ENCODE measurements around the gene SUPT6H. TPM values are rescaled to one million over a fixed set of nuclear protein-coding genes. Genes with fewer than 3 reads are reported as not detected.
"Not testable (repeated sequence)": the region's sequence is repeated elsewhere in the genome, so short reads cannot be mapped to it uniquely, and the experiment has no call there.

SUPT6H gene
- total RNA-seq, 2 donors from 2014 or later: 26.5 to 37.2 TPM

- H3K27me3 ChIP-seq; H3K9me3 ChIP-seq; H3K27ac ChIP-seq; DNase-seq; ATAC-seq; H3K4me3 ChIP-seq; intact Hi-C loops (cut with DNase I); H3K36me3 ChIP-seq (replicated peaks in 1 of 2; ENCODE audit: insufficient read depth in 1 of 2, low read depth in 2 of 2): not testable (repeated sequence)
- peaks cover 28% of the 10 kb centered on the region for H3K4me1 ChIP-seq
- WGBS, 2 donors: 93 to 97% methylated on average over 7 to 23 of the region's 23 CpGs
Observed at GRCh38 chr17:28659497-28659881, 2.5 kb upstream of the SUPT6H start.

DNA sequence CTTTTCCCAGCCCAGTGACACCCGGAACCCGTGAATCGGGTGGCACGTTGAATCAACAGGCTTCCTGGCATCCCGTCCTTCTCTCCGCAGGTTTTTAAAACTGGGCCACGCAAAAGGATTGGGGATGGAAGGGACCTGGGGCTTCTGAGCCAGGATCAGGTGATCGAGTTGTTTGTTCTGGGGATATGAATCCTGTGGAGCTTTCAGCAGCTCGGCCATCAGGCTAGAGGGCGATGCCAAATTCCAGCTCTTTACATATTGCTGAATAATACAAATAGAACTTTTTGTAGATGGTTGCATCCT lies 473 bp downstream of the SUPT6H start:
- no peak for ATAC-seq
- Histone ChIP-seq H3K4me3 (peak overlapping the region; percentile 37 to 45), H3K9me3 (no peaks in the 10 kb centered on the region), H3K4me1 (peaks cover 33% of the 10 kb centered on the region), H3K36me3 (replicated peaks in 1 of 2; ENCODE audit: insufficient read depth in 1 of 2, low read depth in 2 of 2) (peaks cover 2 to 8% of the 10 kb centered on the region in 2 donors), H3K27ac (peak overlapping the region; percentile 87 to 96 (median 92)), H3K27me3 (no peaks in the 10 kb centered on the region)
- no peak for DNase-seq
- WGBS, 2 donors: 0 to 1% methylated on average over 10 of the region's 10 CpGs
- TF ChIP-seq, protein P1, sequence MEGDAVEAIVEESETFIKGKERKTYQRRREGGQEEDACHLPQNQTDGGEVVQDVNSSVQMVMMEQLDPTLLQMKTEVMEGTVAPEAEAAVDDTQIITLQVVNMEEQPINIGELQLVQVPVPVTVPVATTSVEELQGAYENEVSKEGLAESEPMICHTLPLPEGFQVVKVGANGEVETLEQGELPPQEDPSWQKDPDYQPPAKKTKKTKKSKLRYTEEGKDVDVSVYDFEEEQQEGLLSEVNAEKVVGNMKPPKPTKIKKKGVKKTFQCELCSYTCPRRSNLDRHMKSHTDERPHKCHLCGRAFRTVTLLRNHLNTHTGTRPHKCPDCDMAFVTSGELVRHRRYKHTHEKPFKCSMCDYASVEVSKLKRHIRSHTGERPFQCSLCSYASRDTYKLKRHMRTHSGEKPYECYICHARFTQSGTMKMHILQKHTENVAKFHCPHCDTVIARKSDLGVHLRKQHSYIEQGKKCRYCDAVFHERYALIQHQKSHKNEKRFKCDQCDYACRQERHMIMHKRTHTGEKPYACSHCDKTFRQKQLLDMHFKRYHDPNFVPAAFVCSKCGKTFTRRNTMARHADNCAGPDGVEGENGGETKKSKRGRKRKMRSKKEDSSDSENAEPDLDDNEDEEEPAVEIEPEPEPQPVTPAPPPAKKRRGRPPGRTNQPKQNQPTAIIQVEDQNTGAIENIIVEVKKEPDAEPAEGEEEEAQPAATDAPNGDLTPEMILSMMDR (IDR thresholded peaks at IDR 0.05): no peak
- TF ChIP-seq POLR2A (IDR thresholded peaks at IDR 0.05): no peak
- intact Hi-C loops (cut with DNase I): loop anchor here (5.0 kb wide), 1 partner anchor 50 kb away; the partner anchor contains the start of gene PROCA1

DNA sequence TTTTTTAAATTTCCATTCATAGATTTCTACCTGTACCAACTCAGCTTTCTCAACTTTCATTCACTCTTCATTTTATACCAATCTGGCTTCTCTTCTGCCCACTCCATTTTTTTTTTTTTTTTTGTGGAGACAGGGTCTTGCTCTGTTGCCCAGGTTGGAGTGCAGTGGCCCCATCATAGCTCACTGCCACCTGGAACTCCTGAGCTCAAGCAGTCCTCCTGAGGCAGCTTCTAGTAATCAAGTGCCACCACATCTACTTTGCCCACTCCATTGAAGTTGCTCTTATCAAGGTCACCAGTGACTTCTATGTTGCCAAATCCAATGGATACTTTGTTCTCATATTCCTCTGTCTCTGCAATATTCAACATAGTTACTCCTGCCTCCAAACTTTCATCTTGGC lies 1.7 kb downstream of the SUPT6H start:
- intact Hi-C loops (cut with DNase I): loop anchor here (5.0 kb wide), 1 partner anchor 49 kb away; the partner anchor contains the start of gene PROCA1
- H3K4me3 ChIP-seq: no peak overlapping the region
- TF ChIP-seq, protein P1 (IDR thresholded peaks at IDR 0.05): no peak
- TF ChIP-seq POLR2A (IDR thresholded peaks at IDR 0.05): no peak

DNA sequence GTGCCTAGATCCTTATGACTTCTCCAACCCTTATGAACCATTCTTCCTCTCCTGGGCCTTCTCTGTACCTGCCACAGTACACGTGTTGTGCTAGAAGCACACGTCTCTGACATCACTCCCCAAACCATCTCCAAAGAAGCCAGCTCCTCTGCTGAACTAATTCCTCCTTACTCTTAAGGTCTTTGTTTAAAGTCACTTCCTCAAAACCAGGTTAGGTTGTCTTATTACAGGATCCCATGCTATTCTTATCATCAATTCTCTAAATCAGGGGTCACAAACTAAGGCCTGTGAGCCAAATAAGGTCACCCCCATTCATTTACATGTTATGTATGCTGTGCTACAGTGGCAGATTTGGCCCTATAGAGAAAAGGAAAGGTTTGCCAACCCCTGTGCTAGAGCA lies 4.0 kb downstream of the SUPT6H start:
- DNase-seq (no peak), ATAC-seq (no peak)
- Histone ChIP-seq H3K9me3 (no peaks in the 10 kb centered on the region), H3K27ac (no peak overlapping the region), H3K36me3 (replicated peaks in 1 of 2; ENCODE audit: insufficient read depth in 1 of 2, low read depth in 2 of 2) (peaks cover 0 to 3% of the 10 kb centered on the region in 2 donors), H3K4me1 (peaks cover 25% of the 10 kb centered on the region), H3K4me3 (no peak overlapping the region), H3K27me3 (no peaks in the 10 kb centered on the region)
- 74 to 80% methylated on average over 2 of the region's 2 CpGs for WGBS, 2 donors
- TF ChIP-seq, protein P1 (IDR thresholded peaks at IDR 0.05): no peak
- TF ChIP-seq POLR2A (IDR thresholded peaks at IDR 0.05): no peak
- intact Hi-C loops (cut with DNase I): no loop called here

More for the DNA sequence above, 1.7 kb downstream of the SUPT6H start:
- Histone ChIP-seq H3K27me3 (no peaks in the 10 kb centered on the region), H3K9me3 (no peaks in the 10 kb centered on the region), H3K4me1 (peaks cover 33% of the 10 kb centered on the region), H3K36me3 (replicated peaks in 1 of 2; ENCODE audit: insufficient read depth in 1 of 2, low read depth in 2 of 2) (peaks cover 0 to 8% of the 10 kb centered on the region in 2 donors), H3K27ac (no peak overlapping the region)
- DNase-seq: no peak
- no peak for ATAC-seq

GRCh38 chr17:28667870-28668269 lies 5.9 kb downstream of the SUPT6H start:
- H3K27ac ChIP-seq: no peak overlapping the region
- no peaks in the 10 kb centered on the region for H3K9me3 ChIP-seq
- intact Hi-C loops (cut with DNase I): no loop called here
- no peak for ATAC-seq
- no peak for DNase-seq
- 85 to 100% methylated on average over 1 of the region's 1 CpG for WGBS, 2 donors
- H3K27me3 ChIP-seq: no peaks in the 10 kb centered on the region
- H3K36me3 ChIP-seq (replicated peaks in 1 of 2; ENCODE audit: insufficient read depth in 1 of 2, low read depth in 2 of 2): peaks cover 0 to 12% of the 10 kb centered on the region in 2 donors
- H3K4me3 ChIP-seq: no peak overlapping the region
- peaks cover 20% of the 10 kb centered on the region for H3K4me1 ChIP-seq
- TF ChIP-seq POLR2A (IDR thresholded peaks at IDR 0.05): no peak
- TF ChIP-seq, protein P1 (IDR thresholded peaks at IDR 0.05): no peak
